ENCODE data around the gene PRPF4.
"Not testable (repeated sequence)": the region's sequence is repeated elsewhere in the genome, so short reads cannot be mapped to it uniquely, and the experiment has no call there.

The PRPF4 gene

DNA sequence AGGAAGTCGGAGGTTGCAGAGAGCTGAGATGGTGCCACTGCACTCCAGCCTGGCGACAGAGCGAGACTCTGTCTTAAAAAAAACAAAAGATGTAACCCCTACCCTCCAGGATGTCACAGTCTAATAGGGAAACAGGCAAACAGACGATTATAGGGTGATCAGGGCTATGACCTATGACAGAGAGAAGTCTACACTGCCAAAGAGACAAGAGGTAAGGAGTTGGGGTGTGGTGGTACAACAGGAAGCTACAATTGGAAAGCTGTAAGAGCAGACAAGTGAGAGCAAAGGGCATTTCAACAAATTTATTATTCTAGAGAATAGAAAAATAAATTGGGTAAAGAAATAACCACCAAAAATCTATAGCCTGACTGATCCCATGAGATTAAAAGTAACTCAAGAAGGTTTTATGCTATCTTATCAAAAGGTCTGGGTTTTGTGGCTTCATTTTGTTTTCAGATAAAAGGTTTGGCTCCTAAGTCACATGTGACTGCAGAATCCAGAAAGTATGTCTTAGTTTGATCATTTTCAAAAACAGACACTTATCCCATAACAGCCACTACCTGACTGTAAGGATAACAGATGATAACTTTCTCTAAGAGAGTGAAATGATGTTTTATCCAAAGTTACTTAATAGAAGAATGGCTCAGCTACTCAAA lies 7.4 kb upstream of the PRPF4 start:
- DNase-seq: no peak

DNA sequence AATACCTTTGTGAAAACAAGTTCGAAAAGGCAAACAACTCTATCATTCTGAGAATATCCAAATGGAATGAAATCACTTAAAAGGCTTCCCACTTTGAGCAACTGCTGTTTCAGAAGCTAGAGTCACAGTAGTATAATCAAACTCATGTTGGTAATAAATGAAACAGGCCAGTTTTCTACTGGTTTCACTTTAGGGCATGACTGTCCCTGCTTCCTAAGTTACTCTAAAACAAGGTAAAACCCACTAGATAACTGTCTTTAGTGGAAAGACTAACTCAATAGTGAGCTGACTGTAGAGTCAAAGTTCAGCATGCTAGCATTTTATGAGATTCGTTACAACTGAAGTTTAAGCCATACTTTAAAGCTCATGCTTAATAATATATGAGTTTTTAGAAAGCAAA lies 6.1 kb upstream of the PRPF4 start:
- DNase-seq: no peak

DNA sequence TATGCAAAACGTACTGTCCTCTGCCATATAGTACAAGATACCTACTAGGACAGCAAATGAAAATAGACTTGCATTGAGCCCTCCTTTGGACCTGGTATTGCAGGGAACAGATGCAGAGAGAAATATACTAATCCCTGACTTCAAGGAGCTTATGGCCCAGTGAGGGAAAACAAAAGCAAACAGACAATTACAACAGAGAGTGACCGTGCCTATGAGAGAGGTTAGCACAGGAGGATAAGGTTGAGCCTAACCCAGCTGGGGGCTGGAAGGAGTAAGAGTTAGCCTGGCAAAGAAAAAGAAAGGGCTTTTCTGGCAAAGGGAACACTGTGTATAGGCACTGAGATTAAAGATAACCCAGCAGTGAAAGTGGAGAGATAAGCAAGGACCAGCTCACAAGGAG lies 5.6 kb upstream of the PRPF4 start:
- DNase-seq: no peak

DNA sequence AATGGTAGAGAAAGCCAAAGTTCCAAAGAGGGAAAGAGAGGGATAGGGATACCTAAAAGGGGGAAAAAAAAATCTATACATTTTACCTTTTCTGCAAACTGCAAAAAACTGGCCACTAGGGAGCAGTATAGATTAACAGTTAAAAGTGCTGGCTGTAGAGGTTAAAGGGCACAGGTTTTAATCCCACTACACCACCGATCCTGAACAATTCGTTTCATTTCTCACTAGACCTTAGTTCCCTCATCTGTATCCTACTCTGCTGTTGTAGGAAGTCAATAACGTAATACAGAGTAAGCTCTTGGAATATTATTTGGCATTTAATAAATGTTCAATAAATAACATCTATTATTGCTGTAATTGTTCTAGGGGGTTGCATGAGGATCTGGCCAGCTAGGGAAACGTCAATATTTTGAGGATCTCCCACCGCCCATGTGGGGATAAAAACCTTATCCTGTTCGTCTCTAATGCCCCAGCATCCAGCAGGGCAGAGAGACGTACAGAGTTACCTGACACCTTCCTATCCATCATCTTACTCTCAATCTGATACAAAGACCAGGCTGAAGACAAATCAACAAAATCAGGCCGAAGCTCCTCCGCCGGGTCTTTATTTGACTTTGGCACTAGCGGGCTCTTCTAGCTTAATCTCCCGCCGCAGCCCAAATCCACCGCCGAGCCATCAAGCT lies 843 bp upstream of the PRPF4 start:
- DNase-seq: peak; percentile 57

DNA sequence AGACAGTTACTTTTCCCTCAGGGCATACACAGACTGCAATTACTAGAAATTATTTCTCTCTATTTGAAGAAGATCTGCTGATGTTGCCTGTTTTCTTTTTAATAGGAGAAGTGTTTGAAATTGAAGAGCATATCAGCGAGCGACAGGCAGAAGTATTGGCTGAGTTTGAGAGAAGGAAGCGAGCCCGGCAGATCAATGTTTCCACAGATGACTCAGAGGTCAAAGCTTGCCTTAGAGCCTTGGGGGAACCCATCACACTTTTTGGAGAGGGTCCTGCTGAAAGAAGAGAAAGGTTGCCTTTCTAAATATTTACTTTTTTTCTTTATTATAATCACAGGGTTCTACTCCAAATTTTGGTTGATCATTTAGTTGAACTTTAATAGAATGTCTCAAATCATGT lies 3.4 kb downstream of the PRPF4 start:
- no peak for DNase-seq

DNA sequence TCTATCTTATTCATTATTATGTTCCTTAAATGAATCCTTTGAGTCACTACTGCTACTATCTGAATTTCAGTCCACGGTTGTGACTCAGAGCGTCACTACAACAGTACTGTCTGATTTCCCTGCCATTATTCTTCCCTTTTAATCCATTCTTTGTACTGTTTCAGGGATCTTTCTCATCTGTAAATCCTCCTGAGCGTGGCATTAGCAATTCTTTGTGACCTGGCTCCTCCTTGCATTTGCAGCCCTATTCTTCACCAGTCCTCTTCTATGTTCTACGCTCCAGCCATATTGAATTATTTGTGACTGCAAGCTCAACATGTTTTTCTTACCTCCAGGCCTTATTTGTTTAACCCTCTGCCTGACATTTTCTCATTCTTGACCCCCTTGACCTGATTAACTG lies 5.9 kb downstream of the PRPF4 start:
- no peak for DNase-seq

DNA sequence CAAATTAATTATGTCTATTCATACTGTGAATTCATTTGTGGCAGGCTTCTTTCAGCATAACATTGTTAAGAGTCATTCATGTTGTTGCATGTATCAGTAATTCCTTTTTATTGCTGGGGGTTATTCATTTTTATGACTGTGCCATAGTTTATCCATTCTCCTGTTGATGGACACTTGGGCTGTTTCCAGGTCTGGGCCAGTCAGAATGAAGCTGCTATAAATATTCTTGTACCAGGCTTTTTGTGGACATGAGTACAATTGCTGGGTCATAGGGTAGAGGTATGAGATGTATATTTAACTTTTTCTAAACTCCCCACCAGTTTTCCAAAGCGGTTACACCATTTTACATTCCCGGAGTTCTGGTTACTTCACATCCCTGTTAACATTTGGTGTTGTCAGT lies 13.6 kb downstream of the PRPF4 start:
- no peak for DNase-seq

DNA sequence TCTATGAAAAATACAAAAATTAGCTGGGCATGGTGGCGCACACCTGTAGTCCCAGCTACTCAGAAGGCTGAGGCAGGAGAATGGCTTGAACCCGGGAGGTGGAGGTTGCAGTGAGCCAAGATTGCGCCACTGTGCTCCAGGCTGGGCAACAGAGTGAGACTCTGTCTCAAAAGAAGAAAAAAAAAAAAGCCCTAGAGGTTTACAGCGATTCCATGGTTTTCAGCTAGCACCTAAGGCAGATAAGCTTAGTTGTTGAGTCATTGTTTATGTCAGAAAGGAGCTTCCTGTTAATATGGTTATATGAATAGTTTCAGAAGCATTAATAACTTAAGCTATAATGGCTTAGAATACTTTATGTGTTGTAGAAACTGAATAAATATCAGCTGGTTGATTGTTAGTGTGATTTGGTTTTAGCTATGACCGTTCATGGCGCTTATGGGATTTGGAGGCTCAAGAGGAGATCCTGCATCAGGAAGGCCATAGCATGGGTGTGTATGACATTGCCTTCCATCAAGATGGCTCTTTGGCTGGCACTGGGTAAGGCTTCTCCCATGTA lies 14.7 kb downstream of the PRPF4 start:
- DNase-seq: no peak

DNA sequence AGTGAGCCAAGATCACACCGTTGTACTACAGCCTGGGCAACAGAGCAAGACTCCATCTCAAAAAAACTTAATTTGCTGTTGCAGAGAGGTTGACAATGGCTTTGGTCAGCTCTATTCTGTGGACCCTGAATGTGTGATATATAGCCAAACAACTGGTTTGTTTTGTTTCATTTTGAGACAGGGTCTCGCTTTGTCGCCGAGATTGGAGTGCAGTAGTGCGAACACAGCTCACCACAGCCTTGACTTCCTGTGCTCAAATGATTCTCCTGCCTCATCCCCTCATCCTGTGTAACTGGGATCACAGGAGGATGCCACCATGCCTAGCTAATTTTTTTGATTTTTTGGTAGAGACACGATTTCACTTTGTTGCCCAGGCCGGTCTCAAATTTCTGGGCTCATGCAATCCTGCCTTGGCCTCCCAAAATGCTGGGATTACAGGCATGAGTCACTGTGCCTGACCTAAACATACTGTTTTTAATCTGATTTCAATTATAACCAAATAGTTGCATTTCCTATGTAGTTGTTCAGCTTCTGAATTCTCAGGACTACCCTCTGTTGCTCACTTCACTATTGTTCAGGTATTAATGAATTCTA lies 17.9 kb downstream of the PRPF4 start:
- DNase-seq: peak; percentile 73

DNA sequence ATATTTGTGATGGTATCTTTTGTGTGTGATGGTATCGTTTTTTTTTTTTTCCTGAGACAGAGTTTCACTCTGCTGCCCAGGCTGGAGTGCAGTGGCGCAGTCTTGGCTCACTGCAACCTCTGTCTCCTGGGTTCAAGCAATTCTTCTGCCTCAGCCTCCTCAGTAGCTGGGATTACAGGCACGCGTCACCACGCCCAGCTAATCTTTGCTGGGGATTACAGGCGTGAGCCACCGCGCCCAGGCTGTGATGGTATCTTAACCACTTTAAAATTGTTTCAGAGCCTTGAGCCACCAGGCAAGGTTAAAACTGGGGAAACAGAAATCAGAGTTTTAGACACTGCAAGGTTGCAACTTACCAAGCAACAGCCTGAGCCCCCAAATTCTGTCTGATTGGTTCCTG lies 20.8 kb downstream of the PRPF4 start:
- not testable (repeated sequence) for DNase-seq

DNA sequence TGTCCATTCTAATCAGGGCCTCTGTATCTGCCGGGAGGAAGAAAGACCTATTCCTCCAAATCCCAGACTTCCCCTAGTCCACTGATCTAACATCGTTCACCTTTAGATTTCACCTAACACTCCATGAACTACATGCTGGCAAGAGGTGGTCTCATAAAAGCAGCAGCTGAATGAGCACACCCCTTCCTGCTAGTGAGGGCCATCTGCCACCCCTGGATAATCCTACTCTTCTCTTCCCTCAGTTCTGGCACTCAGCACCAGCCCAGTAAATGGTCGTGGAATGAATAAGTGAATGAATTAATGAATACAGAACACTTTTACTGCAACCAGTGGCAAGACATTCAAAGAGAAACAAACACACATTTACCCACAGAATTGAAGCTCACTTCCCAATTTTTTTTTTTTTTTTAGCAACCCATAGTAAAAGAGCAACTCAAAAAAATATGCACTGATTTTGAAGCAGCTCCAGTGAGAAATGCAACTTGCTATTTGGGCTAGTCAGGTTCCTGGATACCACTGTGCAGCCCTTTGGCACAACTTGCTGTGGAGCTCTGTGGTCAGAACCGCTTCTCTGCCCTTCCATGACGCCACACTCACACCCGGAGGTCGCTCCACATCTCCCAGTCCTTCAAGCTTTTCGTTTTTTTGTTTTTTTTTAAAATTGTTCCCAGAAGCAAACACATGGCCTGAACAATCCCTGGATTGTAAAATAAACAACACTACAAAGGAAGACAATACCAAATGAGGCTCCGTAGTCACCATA lies 21.5 kb downstream of the PRPF4 start:
- DNase-seq: no peak

DNA sequence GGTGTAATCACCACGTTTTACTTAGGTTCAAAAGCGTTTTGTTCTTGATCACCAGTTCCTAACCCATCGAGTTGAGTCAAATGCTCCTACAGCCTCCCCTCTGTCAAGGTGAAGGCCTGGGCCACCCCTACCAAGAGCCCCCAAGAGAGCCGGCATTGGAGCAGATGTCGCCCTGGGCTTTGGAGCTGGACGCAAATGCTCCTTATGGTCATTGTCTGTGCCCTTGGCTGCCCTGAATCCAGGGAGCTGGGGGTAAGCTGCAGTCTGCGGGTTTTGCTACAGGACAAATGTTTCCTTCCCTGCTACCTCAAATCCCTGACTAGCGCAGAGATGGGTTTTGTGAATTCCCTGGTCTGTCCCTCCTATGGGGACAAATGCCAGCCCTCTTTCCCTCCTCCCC lies 22.9 kb downstream of the PRPF4 start:
- no peak for DNase-seq

DNA sequence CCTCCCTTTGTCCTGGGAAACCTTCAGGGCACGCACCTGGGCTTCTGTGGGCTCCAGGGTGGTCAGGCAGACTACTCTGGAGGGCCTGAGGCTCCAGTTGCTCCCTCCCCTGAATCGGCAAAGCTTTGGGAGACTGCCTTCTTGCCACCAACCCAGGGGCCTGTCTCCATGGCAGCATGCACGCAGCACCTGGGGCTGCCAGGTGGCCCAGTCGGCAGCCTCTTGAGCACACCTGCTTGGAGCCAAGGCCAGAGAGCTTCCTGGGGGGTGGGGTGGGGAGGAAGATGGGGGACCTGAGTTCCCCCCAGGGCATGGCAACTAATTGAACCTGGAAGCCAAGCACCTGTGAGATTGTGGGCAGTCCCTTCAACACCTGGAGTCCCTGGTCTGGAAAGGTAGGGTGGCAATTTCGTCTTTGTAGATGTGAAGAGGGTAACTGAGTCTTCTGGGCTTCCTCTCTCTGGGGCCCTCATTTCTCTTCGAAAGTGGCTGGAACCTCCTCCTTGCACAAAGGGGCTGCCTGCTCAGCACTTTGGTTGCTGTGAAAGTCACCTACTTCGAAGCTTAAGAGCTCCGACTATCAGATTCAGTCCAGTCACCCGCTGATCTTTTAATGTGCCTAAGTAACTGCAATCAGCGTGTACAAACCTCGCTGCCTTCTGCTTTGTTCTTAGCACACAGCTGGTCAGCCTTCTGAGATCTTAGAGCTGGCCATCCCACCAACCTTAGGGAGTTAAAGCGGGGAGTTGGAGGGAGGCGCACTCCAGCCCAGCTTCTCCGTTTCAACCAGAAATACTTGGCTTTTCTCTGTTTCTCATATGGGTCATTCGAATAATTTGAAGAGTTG lies 23.7 kb downstream of the PRPF4 start:
- no peak for DNase-seq

DNA sequence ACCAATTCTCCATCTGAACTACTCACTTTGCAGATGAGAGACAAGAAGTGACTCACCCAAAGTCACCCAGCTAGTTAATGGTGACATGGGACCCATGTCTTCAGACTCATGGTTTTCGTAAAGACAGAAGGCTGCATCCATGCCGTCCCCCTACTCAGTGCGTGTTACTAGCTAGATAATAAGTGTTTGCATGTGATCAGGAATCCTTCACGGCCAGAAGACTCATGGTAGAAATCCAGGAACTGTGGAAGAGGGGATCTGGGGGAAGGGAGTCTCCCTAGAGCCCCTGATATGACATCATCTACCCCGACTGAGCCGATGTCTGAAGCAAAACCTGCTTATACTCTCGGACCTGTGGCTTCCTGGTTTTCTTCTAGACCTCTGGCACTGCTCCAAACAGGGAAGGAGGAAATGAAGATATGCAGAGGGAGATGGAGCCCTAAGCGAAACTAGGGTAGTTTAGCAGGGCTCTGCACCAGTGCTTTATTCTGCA lies 24.4 kb downstream of the PRPF4 start:
- DNase-seq: peak; percentile 23

DNA sequence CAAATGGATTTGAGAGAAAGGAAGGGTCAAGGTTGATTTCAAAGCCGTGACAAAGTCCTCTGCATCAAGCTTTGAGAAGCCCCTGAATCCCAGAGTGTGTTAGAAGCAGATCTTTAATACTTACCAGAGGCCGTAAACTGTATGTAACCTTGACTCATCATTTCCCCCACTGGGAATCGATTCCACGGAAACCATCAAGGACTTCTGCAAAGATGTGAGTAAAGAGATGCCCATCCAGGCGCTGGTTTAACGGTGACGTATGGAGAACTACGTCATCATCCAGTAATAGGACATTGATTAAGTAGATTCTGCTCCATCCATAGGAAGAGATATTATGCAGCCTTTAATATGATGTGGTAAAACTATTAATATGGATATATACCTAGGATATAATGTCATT lies 26.1 kb downstream of the PRPF4 start:
- DNase-seq: no peak

DNA sequence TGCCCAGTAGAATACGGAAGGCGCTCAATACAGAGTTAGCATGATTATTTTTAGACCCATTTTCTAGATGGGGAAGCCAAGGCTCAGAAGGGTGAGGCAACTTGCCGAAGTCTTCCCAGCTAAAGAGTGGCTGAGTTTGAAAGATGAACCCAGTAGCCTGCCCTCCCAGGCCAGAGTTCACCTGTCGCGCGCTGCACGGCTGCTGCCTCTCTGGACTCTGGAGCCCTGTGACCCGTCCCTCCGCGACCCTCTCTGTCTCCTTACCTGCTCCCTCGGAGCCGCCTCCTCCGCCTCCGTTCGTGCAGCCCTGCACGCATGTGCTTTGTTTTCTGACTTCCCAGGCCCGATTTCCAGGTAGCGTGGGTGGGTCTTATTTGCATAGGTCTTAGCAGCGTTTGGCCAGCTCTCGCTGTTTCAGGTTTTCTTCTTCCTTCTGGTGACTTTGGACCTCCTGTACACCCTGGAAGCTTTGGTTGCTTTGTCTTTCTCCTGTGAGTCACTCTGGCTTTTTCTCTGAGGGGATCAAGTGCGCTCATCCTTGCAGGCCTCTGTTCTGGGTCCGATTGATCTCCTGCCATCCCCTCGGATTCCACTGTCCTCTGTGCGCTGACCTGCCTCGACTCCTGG lies 27.4 kb downstream of the PRPF4 start, which contains the start of gene RNF183:
Gene RNF183 (minus strand): TSS at position 585 of the 627 bp plus-strand sequence. CDS start 5,192 bp downstream, outside the sequence.
- DNase-seq: no peak

DNA sequence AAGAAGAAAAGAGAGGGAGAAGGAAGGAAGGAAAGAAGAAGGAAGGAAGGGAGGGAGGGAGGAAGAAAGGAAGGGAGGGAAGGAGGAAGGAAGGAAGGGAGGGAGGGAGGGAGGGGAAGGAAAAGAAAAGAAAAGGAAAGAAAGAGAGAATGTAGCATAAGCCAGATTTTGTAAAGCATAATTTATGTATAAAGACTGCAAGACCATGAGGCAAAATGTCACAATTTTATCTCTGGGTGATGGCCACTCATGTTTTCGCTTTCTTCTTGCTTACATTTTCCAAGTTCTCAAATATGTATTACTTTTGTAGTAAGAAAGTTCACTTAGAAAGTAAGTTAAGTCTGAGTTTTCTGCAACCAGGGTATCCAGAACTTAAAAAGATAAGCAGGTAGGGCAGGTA lies 31.1 kb downstream of the PRPF4 start:
- no peak for DNase-seq

DNA sequence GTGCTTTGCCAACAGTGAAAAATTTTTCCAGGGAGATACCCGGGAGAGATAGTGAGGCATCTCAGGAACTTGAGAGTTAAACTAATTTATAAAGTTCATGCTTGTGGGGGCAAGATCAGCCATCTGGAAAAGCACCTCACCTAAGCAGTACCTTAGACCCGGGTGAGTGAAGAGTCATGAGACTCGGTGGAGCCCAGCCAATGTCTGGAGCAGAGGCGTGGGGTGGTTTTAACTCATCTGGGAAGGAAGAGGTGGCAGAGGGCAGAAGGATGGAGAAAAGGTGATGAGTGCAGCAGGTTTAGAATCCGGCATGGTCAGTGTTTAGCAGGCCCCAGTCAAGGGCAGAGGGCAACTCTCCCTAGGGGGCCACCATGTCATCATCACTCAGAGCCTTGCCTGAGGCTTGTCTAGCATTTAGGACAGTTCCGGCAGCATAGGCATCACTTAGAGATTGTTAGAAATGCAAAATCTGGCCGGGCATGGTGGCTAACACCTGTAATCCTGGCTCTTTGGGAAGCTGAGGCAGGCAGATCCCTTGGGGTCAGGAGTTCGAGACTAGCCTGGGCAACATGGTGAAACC lies 32.0 kb downstream of the PRPF4 start:
- no peak for DNase-seq

DNA sequence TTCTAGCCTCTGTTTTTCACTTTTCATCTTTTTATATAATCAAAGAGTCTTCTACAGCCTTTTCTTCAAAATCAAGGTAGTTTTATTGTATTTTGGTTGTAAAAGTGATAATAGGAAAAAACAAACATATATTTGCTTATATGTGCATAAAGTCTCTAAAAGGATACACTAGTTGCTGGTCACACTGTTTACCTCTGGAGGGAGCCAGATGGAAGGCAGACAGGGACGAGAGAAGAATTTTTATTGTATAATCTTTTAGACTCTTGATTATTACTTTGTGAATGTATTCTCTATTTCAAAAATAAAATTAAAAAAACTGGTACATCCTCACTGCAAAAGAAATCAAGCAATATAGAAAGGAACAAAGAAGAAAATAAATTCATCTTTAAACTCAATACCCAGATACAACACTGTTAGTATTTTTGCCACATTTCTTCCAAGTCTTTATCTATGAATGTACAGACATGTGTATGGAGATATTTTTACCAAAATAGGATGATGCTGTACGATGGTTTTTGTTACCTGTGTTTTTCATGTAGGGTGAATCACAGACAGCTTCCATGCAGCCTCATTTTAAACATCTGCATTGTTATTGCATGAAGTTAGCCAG lies 33.9 kb downstream of the PRPF4 start:
- DNase-seq: peak; percentile 38

DNA sequence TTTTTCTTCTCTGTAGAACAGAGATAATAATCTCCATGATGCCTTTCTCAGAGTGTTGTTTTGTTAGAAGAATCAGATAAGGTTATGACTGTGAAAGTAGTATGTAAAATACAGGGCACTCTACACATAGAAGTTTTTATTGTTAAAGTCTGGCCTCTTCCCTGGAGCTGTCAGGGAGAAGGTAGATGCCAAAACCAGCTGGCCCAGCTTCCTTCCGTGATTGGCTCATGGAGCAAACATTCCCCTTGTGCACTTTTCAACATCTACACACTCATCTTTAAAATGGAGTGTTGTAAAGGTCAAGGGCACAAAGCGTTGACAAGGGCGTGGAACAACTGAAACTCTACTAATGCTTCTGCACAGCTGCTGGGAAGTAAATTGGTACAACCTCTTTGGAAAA lies 35.1 kb downstream of the PRPF4 start:
- DNase-seq: no peak

DNA sequence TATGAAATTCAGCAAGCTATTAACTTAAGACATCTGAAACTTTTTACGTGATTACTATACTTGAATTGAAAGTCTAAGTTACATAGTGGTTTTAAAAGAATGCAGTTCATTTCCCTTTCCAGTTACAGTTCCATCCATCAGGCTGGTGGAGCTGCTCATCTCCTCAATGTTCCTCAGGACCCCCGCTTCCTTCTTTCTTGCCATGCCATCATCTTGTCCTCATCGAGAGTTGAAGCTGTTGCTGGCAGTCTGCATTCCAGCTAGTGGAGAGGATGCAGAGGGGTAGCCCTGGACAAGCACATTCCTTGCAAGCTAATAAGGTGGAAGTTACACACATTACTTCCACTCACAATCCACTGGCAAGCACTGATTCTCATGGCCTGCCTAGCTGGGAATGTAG lies 36.5 kb downstream of the PRPF4 start:
- DNase-seq: peak; percentile 52
